Esophagus muscularis mucosa (tissue), 4 donors: ENCODE results near the gene AFF2. TPM values are rescaled to one million over a fixed set of nuclear protein-coding genes. Genes with fewer than 3 reads are reported as not detected.

Experiments used
- DNase-seq: peaks from one replicate; pipeline ENCODE4 v3.0.0-alpha.2; 2017; ENCODE audit errors: extremely low spot score
- H3K27ac ChIP-seq, 4 donors: fragments of 200-600 bp; sonication (generic); replicated peaks in 1 of 4; 1 replicate in 3 of 4; 2 replicates in 1 of 4; pipeline ENCODE4 v1.5.1; 2016 to 2019; ENCODE audit warnings: mild to moderate bottlenecking in 1 of 4
- H3K27me3 ChIP-seq, 4 donors: fragments of 200-600 bp; sonication (generic); one replicate each; pipeline versions ENCODE4 v1.5.1 to v1.6.0; 2016 to 2019
- H3K36me3 ChIP-seq, 4 donors: fragments of 200-600 bp; sonication (generic); one replicate each; pipeline ENCODE4 v1.5.1; 2016 to 2019
- H3K4me1 ChIP-seq, 4 donors: fragments of 200-600 bp; sonication (generic); one replicate each; pipeline ENCODE4 v1.5.1; 2016 to 2019
- H3K4me3 ChIP-seq, 4 donors: fragments of 200-600 bp; sonication (generic); 1 replicate in 2 of 4; 2 replicates in 2 of 4; pipeline ENCODE4 v1.5.1; 2016 to 2019; ENCODE audit warnings: mild to moderate bottlenecking in 4 of 4, moderate library complexity in 1 of 4
- H3K9me3 ChIP-seq, 4 donors: fragments of 200-600 bp; sonication (generic); 1 replicate in 3 of 4; 2 replicates in 1 of 4; pipeline ENCODE4 v1.5.1; 2016 to 2019
- EP300 ChIP-seq: sonication (generic); formaldehyde crosslinking; IDR thresholded peaks from one replicate; pipeline ENCODE4 v1.6.1; 2017; ENCODE audit warnings: antibody characterized with exemption
- POLR2A ChIP-seq: fragments of 450-650 bp; IDR thresholded peaks from one replicate; pipeline ENCODE4 v1.6.1; 2017; ENCODE audit warnings: antibody characterized with exemption, moderate library complexity, mild to moderate bottlenecking, low read depth
- POLR2AphosphoS5 ChIP-seq, 2 donors: sonication (generic); formaldehyde crosslinking; IDR thresholded peaks; one replicate each; pipeline ENCODE4 v1.6.1; 2017; ENCODE audit warnings: antibody characterized with exemption in 2 of 2
- WGBS: methylation state at CpG from one replicate; pipeline ENCODE4 v1.1.5; 2018; 5-methylcytosine and 5-hydroxymethylcytosine counted together
- intact Hi-C: fragments of 100-400 bp; cut with DNase I; formaldehyde crosslinking; loops from one replicate; pipeline ENCODE4 v1.15.1; 2023
- total RNA-seq, 4 donors: library from RNA; depleted of rRNA; stranded (reverse); fragments of >200 nt; gene quantifications; one replicate each; pipeline versions ENCODE4 v1.1.0 to v1.2.1, GENCODE V29; 2016
- TF ChIP-seq, protein P1 (sequence below), 3 experiments: fragments of 200-600 bp in 2 of 3; fragments of 450-650 bp in 1 of 3; sonication (generic) in 2 of 3; IDR thresholded peaks; one replicate each; pipeline ENCODE4 v1.5.1; 2017 to 2019; ENCODE audit warnings: antibody characterized with exemption in 3 of 3, mild to moderate bottlenecking in 2 of 3, moderate library complexity in 1 of 3

AFF2 gene
- total RNA-seq, 4 donors from 2014 or later, result 3.8 to 10.8 (median 6.8) TPM

GRCh38 chrX:148960060-148960459 is 459.6 kb downstream of the AFF2 start:
- no peak overlapping the region for H3K4me3 ChIP-seq

DNA sequence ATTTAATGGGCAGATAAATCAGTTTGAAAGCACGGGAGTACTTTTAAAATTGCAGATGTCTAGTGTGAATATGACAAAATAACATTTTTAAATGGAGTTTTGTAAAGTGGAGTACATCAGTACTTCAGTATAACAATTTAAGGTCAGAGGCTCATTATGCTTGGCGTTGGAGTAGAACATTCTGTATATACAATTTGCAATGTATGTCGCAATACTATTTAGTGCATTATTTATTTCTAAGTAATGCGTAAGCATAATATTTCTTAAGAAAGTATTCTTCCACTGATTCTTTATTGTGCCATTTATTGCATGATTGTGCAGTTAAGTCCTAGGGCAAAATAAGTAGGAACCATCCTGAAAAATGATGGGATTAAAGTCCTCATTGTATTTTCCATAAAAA is 461.6 kb downstream of the AFF2 start:
- Histone ChIP-seq H3K27me3 (no peaks in the 10 kb centered on the region), H3K36me3 (no peaks in the 10 kb centered on the region), H3K4me3 (no peak overlapping the region), H3K9me3 (no peaks in the 10 kb centered on the region), H3K27ac (no peak overlapping the region), H3K4me1 (no peaks in the 10 kb centered on the region)
- TF ChIP-seq EP300, result no peak
- TF ChIP-seq, protein P1, sequence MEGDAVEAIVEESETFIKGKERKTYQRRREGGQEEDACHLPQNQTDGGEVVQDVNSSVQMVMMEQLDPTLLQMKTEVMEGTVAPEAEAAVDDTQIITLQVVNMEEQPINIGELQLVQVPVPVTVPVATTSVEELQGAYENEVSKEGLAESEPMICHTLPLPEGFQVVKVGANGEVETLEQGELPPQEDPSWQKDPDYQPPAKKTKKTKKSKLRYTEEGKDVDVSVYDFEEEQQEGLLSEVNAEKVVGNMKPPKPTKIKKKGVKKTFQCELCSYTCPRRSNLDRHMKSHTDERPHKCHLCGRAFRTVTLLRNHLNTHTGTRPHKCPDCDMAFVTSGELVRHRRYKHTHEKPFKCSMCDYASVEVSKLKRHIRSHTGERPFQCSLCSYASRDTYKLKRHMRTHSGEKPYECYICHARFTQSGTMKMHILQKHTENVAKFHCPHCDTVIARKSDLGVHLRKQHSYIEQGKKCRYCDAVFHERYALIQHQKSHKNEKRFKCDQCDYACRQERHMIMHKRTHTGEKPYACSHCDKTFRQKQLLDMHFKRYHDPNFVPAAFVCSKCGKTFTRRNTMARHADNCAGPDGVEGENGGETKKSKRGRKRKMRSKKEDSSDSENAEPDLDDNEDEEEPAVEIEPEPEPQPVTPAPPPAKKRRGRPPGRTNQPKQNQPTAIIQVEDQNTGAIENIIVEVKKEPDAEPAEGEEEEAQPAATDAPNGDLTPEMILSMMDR (IDR thresholded peaks at IDR 0.05), result no peak
- TF ChIP-seq POLR2A, result no peak
- no peak for TF ChIP-seq POLR2AphosphoS5 (IDR thresholded peaks at IDR 0.05)
- no peak for DNase-seq
- intact Hi-C loops, result no loop called here
- 85% methylated on average over 4 of the region's 4 CpGs for WGBS

More at GRCh38 chrX:148960060-148960459, 459.6 kb downstream of the AFF2 start:
- 50% methylated on average over 1 of the region's 1 CpG for WGBS
- H3K27ac ChIP-seq, result no peak overlapping the region
- no peak for TF ChIP-seq POLR2AphosphoS5 (IDR thresholded peaks at IDR 0.05)
- no peak for TF ChIP-seq EP300
- no peak for TF ChIP-seq POLR2A
- TF ChIP-seq, protein P1 (IDR thresholded peaks at IDR 0.05), result no peak
- intact Hi-C loops, result no loop called here
- H3K36me3 ChIP-seq, result no peaks in the 10 kb centered on the region
- H3K9me3 ChIP-seq, result no peaks in the 10 kb centered on the region
- no peaks in the 10 kb centered on the region for H3K27me3 ChIP-seq
- no peak for DNase-seq
- H3K4me1 ChIP-seq, result no peaks in the 10 kb centered on the region

DNA sequence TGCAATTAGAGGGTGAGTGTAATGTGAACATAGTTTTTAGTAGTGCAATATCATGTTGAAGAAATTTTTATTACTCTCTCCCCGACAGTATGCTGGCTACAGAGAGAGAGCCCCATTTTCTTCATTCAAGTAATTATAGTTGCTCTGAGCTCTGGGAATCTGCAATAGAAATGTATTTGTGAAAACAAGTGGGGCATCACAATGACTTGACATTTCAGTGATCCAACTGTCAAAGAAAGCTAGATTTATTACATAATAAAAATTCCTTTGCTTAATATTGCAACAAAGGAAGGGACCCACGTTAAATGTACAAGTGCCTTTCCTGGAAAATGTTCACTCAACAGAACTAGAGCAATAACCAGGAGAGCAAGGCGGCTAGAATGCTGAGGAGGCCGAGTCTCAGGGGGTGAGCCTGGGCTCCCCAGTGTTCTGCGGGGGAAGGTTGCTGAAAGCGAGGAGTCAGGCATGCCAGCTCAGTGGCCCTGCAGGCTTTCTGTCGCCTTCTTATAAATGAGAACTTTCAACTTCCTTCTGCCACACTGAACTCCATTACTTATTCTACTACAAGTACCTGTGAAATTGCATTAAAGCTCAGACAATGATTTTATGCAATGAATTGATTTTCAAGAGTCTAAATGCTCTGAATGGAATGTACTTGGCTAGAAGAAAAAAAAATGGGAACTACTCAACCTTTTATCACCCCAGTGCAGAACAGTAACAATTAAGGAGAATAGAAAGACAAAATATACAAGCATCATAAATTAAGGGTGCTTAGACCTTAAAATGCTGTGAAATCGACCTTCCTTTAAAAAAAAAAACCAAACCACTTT is 476.4 kb downstream of the AFF2 start:
- WGBS, result 61% methylated on average over 8 of the region's 8 CpGs
- H3K27ac ChIP-seq, result no peak overlapping the region
- H3K27me3 ChIP-seq, result no peaks in the 10 kb centered on the region
- H3K4me3 ChIP-seq, result no peak overlapping the region
- H3K4me1 ChIP-seq, result no peaks in the 10 kb centered on the region
- DNase-seq, result no peak
- H3K36me3 ChIP-seq, result no peaks in the 10 kb centered on the region
- intact Hi-C loops, result no loop called here
- H3K9me3 ChIP-seq, result no peaks in the 10 kb centered on the region
- TF ChIP-seq, protein P1 (IDR thresholded peaks at IDR 0.05), result no peak
- no peak for TF ChIP-seq POLR2A
- TF ChIP-seq EP300, result no peak
- TF ChIP-seq POLR2AphosphoS5 (IDR thresholded peaks at IDR 0.05), result no peak

DNA sequence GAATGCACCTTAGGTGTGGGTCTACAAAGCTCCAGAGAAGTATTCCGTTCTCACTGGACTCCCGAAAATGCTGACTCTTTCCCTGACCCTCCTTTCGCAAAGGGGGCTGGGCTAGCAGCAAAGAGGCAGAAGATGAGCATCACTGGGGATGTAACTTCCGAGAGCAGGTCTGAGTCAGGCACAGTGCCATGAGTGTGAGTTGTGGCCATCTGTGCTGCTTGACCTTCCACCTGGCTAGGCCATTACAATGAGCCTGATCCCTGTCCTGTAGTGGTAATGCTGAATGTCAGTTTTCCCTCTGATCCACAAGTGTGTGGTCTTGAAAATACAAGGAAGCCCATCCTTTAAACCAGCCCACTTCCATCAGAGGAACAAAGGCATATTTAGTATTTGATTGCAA is 479.4 kb downstream of the AFF2 start:
- no peak for DNase-seq

DNA sequence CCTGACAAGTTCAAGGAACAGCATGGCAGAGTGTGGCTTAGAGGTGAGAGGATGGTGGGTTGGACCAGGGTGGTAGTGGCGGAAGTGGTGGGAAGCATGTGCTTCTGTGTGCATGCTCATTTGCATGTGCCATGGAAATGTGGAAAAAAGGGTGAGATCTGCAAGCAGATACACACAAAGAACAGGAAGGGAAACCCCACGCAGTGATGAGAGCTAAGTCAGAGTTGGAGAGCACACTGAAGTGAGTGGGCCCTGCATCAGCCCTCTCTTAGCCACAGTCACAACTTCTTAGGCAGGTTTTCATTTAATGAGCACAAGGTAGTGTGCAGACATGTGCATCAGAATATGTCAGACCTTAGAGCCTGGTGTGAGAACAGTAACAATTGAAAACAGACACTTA is 483.8 kb downstream of the AFF2 start:
- 55% methylated on average over 2 of the region's 2 CpGs for WGBS
- no peak overlapping the region for H3K27ac ChIP-seq
- intact Hi-C loops, result no loop called here
- no peak for DNase-seq
- TF ChIP-seq EP300, result no peak
- TF ChIP-seq, protein P1 (IDR thresholded peaks at IDR 0.05), result no peak
- no peak for TF ChIP-seq POLR2A
- TF ChIP-seq POLR2AphosphoS5 (IDR thresholded peaks at IDR 0.05), result no peak
- no peak overlapping the region for H3K4me3 ChIP-seq
- H3K36me3 ChIP-seq, result no peaks in the 10 kb centered on the region
- H3K4me1 ChIP-seq, result no peaks in the 10 kb centered on the region
- no peaks in the 10 kb centered on the region for H3K9me3 ChIP-seq
- H3K27me3 ChIP-seq, result no peaks in the 10 kb centered on the region

More for the DNA sequence above, 479.4 kb downstream of the AFF2 start:
- no peaks in the 10 kb centered on the region for H3K27me3 ChIP-seq
- TF ChIP-seq POLR2AphosphoS5 (IDR thresholded peaks at IDR 0.05) (no peak), EP300 (no peak)
- no peaks in the 10 kb centered on the region for H3K9me3 ChIP-seq
- no peak overlapping the region for H3K4me3 ChIP-seq
- no peaks in the 10 kb centered on the region for H3K4me1 ChIP-seq
- H3K36me3 ChIP-seq, result no peaks in the 10 kb centered on the region
- no peak overlapping the region for H3K27ac ChIP-seq
- WGBS, result 84% methylated on average over 3 of the region's 4 CpGs
- intact Hi-C loops, result no loop called here
